ENCODE results near the gene BRSK2.

Gene BRSK2

DNA sequence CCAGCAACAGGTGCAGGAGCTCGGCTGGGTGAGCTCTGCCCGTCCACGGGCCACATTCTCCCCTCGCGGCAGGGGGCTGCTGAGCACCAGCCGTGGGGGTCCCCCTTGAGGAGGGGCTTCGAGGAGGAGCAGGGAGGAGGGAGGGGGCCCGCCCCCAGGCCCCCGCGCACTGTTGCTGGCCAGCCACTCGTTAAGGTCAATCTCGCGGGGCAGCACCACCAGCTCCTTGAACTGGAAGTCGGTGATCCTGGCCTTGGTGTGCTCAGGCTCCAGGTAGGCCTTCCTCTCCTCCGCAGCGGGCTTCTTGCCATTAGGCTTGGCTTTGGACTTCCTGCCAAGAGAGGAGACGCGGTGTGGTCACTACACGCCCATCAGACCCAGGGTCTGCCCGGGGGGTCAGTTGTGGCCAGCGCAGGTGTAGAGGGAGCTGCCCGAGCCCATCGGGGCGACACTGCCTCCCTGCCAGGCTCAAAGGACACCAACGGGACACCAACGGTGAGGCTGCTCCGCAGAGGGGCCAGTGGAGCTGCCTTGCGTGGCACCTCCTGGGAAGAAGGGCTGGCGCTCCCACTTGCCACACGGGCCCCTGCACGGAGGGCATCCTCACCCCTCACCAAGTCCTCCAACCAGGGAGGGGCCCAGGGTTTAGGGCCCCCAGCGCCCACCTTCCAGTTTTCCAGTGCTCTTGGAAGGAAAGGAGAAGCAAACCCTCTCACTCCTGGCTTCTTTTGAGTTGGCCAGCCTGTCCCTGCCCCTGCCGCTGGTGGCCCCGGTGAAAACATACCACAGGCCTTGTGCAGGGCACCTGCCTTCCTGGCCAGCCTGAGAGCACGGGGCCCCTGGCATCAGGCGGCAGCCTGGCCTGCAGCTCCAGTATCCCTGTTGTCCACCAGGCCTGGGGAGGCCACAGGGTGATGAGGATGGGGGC lies 91.1 kb downstream of the BRSK2 start:
- no peak for DNase-seq (ENCODE audit: low read depth in 2 of 3, low spot score in 1 of 3)

DNA sequence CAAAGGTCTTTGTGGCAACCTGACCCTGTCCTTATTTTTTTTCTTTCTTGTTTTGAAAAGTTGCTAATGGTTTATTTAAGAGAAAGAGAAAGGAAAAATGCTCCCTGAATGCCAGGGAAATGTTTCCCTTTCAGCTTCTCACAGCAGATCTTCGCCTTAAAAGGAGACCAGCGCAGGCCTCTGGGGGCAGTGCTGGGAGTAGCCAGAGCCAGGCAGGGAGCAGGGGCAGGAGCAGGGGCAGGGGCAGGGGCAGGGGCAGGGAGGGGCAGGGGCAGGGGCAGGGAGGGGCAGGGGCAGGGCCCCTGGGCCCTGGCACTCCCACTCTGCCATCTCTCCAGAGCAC lies 91.7 kb downstream of the BRSK2 start:
- no peak for DNase-seq (ENCODE audit: low read depth in 2 of 3, low spot score in 1 of 3)

DNA sequence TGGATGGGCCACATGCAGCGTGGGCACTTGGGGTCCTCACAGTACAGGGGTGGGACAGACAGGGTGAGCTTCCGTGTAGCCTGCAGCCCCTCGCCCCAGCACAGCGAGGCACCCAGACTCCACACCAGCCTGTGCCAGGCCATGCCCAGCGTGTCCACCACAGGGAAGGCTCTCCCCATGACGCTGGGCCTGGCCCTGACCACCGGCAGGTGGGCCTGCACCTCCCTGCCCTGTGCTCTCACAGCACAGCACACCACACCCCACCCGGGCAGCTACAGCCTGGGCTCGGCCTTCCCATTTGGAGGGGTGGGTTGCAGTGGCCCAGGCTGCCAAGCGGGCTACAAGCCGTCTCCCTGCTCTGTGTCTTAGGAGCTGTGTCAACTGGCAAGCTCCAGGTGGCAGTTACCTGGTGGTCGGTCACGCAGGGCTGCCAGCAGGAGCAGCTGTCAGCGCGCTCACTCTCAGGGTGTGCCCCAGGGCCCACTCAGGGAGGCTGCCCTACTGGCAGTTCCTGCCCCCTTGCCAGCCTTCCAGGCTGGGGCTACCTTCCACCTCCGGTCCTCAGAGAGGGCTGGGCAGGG lies 92.2 kb downstream of the BRSK2 start:
- no peak for DNase-seq (ENCODE audit: low read depth in 2 of 3, low spot score in 1 of 3)

DNA sequence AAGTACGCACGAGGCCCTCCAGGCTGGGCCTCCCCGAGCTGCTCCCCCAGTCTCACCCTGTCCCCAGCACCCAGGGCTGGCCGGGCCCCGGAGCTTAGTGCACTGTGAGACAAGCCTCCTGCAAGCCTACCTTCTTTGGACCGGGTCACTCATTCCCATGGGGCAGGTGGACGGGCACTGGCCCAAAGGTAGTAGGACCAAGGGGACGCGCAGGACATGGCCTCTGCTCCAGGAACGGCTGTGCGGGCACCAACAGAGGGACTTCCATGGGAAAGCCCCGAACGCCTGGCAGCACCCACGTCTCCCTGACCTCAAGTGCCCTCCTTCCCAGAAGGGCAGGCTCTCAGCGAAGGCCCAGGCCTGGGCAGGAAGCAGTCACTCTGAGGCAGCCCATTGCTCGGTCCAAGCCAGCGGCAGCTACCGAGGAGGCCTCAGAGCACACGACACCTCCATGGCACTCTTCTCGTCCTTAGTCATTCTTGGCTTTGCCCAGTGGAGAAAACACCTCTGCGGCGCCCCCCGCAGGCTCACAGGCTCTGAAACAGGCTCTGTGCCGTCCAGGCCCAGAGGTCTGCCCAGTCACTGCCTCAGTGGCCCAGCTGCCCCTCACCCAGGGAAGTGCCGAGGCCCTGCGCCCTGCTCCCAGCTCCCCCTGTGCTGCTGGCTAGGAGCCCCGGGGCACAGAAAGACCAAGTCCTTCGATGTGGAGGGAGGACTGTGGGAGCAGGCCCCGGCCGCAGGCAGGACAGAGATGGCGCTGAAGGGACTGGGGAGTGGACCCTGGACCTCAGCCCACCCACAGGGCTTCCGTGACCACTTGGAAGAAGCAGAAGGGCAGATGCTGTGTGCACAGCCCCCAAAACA lies 93.1 kb downstream of the BRSK2 start:
- DNase-seq (ENCODE audit: low read depth in 2 of 3, low spot score in 1 of 3), result no peak

DNA sequence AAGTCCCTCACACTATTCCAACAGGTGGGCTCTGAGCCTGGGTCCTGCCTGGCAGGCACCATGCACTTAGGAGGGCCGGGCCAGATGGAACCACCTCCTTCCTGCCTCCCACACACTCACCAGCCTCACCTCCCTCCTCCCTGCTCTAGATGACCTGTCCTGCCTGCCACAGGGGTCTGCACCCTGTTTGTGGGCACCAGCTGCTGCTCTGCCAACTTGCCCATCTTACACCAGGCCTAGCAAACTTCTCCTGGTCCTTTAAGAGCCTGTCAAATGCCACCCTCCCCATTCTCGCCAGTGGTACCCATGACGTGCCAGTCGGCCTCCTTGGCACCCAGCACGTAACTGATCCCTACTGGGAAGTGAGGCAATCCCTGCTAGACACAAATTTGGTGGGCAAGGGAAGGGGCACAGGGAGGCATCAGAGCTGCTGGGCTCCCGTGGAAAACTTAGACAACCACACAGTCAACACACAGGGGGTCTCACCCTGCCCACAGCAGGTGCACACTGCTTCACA lies 93.8 kb downstream of the BRSK2 start:
- no peak for DNase-seq (ENCODE audit: low read depth in 2 of 3, low spot score in 1 of 3)

DNA sequence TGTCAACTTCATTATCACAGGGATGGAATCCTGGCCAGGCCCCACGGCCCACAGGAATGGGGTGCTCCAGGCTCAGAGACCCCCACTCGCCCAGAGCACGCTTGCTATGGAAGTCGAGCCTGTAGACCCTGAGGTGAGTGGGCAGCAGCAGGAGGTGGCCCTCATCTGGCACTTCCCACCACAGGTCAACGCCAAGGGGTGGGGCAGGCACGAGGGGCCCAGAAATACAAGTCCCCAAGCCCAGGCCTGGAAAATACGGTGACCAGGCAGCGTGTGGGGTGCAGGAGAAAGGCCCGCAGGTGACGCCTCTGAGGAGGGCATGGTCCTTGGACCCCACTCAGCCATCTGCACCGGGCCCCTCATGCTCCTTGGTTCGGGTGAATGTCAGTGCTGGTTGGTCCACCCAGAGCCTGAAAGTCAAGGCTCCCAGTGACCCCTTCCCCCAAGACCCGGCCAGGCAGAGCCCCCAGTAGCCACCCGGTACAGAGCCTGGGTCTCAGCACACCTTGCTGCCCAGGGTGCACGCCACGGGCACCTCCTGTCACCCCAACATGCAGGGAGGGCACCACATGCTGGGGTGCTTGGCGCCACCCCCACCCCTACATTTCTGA lies 94.4 kb downstream of the BRSK2 start:
- no peak for DNase-seq (ENCODE audit: low read depth in 2 of 3, low spot score in 1 of 3)

DNA sequence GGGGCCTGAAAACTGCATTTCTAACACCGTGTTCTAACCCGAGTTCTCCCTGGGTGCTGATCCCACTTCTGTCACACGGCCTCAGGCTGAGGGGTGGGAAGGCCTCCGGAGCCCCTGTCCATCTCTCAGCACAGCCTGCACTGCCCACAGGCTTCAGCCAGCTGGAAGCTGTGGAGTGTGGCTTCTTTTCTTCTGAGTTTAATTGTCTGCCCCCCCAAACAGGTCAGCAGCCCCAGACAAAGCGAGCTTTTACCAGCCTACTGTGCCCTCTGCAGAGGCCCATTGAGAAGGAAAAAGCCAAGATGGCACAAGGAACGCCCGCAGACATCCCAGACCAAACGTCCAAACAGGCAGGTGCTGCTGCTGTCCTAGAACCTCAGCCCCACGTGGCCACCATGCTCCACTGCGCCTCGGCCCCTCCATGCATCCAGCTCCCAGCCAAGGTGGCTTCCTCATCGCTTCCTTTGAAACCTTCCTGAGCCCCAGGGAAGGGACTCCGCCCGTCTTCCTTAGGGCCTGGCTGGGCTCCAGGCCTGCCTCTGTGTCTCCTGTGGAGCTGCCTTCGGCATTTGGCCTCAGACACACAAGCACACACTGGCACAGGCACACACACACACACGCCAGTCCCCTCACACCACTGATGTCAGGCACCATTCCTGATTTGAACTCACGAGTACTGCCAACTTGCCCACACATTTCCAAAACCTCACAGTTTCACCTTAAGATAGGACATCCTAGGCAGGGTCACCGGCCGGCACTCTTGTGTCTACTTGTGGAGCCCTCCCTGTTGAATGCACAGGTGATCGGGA lies 95.2 kb downstream of the BRSK2 start:
- no peak for DNase-seq (ENCODE audit: low read depth in 2 of 3, low spot score in 1 of 3)

DNA sequence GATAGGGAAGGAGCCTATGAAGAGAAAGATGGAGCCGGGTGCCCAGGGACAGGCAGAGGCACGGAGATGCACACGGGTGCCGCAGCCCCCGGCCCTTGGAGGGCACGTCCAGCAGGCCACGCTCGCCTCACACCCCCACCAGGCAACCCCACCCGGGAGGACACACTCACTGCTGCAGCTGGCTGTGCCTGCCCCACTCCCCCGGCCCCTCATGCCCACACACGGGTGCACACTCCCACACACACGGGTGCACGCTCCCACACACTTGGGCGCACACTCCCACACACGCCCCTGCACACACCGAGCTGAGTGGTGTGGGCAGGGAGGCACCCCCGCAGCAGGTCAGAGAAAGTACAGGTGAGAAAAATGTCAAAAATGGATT lies 95.8 kb downstream of the BRSK2 start:
- no peak for DNase-seq (ENCODE audit: low read depth in 2 of 3, low spot score in 1 of 3)

DNA sequence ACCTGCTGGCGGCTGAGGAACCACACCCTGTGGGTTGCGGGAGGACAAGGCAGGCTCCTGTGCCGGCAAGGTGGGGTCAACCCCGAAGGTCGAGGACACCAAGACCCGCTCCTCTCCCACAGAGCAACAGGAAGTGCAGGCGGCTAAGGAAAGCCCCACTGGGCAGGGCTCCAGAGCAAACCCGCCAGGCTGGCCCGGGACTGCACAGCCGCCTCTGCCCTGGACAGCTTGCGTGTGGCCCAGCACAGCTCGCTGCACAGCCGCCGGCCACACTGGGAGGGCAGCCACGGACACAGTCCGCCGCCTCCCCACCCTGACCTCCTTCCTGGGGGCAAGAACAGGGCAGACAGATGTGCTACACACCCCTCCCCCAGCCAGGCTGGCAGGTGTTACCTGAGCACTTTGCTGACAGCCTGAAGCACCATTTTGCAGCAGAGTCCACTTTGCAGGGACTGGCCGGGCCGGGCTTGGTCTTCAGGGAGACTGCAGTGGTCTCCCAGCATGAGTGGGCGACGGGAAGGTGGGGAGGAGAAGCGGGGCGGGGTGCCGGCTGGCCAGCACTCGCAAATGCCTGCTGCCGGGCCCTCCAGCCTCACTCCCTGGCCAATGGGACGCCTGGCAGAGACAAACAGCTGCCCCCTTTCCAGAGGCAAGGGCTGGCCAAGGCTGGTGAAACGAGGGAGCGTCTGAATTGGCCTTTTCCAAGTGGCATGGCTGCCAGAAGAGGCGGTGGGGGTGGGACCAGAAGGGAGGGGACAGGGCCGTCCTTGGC lies 96.5 kb downstream of the BRSK2 start, which contains the start of gene MOB2:
MOB2 (minus strand) TSS at position 726 of the 772 bp plus-strand sequence; CDS start at position 503, 223 bp downstream.
- DNase-seq (ENCODE audit: low read depth in 2 of 3, low spot score in 1 of 3), result no peak

DNA sequence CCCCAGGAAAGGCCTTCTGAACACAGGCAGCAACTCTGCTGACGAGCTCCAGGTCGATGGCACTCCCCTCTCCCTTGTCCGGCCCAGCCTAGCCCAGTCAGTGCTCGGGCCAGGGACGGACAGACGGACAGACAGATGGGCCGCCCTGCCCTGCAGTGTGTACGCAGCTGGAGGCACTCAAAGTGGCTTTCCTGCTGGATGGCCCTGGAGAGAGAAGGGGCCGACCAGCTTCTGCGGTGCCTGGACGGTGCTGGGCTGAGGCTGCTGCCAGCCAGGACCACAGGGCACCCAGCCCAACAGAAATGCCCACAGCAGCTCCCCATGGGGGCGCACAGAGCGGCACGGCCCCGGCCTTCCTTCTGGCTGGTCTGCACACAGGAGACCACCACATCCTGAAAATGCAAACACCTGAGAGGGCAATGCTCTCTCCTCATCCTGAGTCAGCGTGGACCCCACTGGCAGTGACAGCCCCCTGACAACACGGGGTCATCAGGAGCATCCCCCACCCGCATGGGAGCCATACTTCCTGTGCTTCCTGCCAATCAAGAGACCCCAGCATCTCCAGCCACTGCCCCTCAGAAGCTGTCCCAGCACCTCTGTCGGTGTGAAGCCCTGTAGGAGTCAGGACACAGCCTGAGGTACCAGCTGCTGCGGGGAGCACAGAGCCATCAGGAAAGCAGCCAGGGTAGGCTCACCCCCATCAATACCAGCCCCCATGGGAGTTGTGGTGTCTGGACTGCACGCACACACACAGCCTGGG lies 97.5 kb downstream of the BRSK2 start:
- no peak for DNase-seq (ENCODE audit: low read depth in 2 of 3, low spot score in 1 of 3)

DNA sequence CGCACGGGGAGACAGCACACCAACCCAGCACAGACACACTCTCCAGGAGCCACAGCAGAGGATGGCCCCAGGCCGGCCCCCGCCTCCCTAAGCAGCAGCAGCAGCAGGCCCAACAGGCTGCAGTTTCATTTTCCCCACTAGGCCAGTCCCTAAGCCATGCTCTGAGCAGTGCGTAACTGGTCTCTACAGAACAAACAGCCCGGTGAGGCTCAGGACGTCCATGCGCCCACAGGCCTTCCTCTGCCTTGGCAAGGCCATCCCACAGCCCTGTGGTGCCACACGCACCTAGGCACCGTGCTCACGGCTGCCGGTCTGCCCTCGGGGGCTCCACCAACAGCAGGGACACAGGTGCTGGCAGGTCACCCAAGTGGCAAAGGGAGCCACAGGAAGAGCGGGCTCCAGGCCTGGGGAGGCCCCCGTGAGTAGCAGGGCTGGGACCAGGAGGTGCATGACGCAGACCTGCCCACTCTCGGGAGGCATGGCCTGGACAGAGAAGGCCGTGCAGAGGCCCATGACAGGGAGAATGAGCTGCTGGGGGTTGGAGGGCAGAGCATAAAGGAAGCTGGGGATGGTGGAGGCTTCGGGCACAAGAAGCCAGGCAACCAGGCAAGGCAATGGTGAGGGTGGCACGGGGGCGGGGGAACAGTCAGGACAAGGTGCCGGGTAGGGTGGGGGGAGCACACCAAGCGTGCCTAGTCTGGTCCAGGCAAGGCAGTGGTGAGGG lies 98.3 kb downstream of the BRSK2 start:
- no peak for DNase-seq (ENCODE audit: low read depth in 2 of 3, low spot score in 1 of 3)

DNA sequence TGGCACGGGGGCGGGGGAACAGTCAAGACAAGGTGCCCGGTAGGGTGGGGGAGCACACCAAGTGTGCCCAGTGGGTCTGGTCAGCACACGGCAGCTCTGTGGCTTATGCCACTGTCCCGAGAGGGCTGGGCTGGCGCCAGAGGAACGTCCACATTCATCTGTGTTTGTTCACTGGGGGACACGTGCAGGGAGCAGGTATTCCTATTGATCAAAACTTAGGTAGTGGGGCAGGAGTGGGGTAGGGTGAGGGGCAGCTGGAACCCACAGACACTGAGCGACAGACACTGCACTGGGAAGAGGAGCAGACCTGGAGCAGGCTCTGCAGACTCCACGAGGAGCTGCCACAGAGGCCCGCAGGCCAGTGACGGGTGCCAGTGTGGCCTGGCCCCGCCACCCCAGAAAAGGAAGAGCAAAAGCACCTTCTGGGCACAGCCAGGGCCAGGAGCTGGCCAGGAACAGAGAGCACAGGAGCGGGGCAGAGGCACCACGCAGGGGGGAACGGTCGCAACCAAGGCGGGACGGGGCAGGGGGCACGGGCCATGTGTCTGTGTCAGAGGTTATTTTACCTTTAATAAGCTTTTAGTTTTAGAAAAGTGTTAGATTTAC lies 98.9 kb downstream of the BRSK2 start:
- DNase-seq (ENCODE audit: low read depth in 2 of 3, low spot score in 1 of 3), result no peak

DNA sequence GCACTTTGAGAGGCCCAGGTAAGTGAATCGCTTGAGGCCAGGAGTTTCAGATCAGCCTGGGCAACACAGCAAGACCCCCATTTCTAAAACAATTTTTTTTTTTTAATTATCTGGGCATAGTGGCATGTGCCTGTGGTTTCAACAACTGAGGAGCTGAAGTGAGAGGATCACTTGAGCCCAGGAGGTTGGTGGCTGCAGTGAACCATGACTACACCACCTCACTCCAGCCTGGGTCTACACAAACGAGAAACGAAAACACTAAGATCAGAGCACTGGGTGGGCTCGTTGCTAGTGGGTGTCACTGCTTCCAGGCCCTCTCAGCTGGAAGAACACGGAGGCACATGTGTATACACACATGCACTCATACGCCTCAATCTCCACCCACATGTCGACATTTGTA lies 100.9 kb downstream of the BRSK2 start:
- no peak for DNase-seq (ENCODE audit: low read depth in 2 of 3, low spot score in 1 of 3)

DNA sequence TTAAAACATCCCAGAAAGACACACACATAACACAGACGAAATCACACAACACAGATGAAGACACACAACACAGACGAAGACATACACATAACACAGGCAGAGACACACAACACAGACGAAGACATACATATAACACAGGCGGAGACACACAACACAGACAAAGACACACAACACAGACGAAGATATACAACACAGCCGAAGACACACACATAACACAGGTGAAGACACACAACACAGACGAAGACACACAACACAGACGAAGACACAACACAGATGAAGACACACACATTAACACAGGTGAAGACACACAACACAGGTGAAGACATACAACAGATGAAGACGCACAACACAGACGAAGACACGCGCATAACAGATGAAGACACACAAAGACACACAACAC lies 101.6 kb downstream of the BRSK2 start:
- no peak for DNase-seq (ENCODE audit: low read depth in 2 of 3, low spot score in 1 of 3)

DNA sequence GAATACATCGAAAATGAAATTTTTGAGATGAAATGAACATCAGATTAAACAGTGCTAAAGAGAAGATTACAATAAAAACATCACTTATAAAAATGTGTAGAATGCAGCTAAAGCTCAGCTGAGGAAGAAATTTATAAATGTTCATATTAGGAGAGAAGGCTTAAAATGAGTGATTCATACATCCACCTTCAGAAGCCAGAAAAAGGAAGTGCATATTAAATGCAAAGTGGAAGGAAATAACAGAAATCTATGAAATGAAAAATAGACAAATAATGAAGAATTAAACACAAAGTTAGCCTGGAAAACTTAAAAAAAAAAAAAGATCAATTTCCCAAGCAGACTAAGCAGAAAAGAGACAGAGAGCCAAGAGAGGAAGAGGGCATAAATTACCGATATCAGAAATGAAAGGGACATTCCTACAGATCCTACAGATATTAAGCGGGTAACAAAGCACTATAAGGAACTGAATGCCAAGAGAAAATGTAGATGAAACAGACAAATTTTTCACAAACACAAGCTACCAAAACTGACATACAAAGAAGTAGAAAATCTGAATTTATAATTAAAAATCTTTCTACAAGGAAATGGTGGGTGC lies 104.0 kb downstream of the BRSK2 start:
- DNase-seq (ENCODE audit: low read depth in 2 of 3, low spot score in 1 of 3), result no peak

DNA sequence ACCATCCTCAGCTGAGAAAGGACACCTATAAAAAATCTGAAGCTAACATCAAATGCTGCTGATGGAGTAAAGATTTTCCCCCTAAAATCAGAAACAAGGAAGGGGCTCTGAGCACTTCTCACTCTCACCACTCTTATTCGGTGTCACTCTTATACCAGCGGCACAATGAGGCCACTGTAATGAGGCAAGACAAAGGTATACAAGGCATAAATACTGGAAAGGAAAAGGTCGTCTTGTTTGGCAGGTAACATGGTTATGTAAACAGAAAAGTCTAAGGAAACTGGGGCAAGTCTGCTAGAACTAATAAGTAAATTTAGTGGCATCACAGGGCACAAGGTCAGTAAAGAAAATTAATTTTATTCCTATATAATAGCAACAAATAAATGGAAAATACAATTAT lies 104.9 kb downstream of the BRSK2 start:
- DNase-seq (ENCODE audit: low read depth in 2 of 3, low spot score in 1 of 3), result no peak

DNA sequence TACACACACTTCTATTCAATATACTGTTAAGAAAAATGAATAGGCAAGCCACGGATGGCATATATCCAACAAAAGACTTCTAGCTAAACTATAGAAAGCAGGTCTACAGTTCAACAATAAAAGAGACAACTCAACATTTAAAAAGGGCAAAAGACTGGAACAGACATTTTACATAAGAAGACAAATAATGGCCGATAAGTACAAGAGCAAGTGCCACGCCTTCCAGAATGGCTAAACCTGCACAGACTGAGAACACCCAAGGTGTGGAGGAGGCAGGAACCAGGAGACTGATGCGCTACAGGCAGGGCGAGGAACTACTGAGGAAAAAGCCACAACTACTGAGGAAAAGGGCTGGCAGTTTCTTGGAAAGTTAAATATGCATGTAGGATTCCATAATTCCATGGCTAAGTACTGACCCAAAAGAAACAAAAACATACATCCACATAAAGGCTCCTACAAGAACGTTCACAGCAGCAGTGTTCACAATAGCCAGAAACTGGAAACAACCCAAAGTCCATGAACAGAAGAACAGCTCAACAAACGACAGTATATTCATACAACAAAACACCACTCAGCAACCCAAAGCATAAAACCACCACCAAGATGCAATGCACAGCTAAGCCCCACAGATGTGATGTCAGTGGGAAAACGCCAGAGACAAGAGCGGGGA lies 106.5 kb downstream of the BRSK2 start:
- no peak for DNase-seq (ENCODE audit: low read depth in 2 of 3, low spot score in 1 of 3)
